Adrenal gland (tissue), 12 donors: ENCODE measurements around the gene CCT4. TPM values are rescaled to one million over a fixed set of nuclear protein-coding genes. Genes with fewer than 3 reads are reported as not detected.

ENCODE experiments used
- DNase-seq, 7 donors: peaks; one replicate each; pipeline ENCODE4 v3.0.0-alpha.2; 2019 to 2020
- H3K27ac ChIP-seq, 5 donors: fragments of 200-600 bp; sonication (generic) in 4 of 5; 1 replicate in 3 of 5; 2 replicates in 2 of 5; pipeline versions ENCODE4 v1.5.1 to v1.8.0; 2016 to 2020; ENCODE audit warnings: mild to moderate bottlenecking in 1 of 5
- H3K27me3 ChIP-seq: fragments of 200-600 bp; 2 replicates; pipeline ENCODE4 v1.8.0; 2021
- H3K36me3 ChIP-seq, 2 donors: fragments of 200-600 bp; replicated peaks in 1 of 2; 1 replicate in 1 of 2; 2 replicates in 1 of 2; pipeline versions ENCODE4 v1.5.1 to v1.8.0; 2018 to 2022
- H3K4me1 ChIP-seq, 2 donors: fragments of 200-600 bp; replicated peaks in 1 of 2; 1 replicate in 1 of 2; 2 replicates in 1 of 2; pipeline versions ENCODE4 v1.5.1 to v1.8.0; 2018 to 2021
- H3K4me3 ChIP-seq, 4 donors: fragments of 200-600 bp; sonication (generic) in 3 of 4; one replicate each; pipeline ENCODE4 v1.5.1; 2016 to 2018
- H3K9me3 ChIP-seq, 3 donors: fragments of 200-600 bp; sonication (generic) in 1 of 3; replicated peaks in 1 of 3; 1 replicate in 2 of 3; 2 replicates in 1 of 3; pipeline versions ENCODE4 v1.5.1 to v1.8.0; 2016 to 2021
- POLR2A ChIP-seq, 2 donors: fragments of 450-650 bp; IDR thresholded peaks; one replicate each; pipeline ENCODE4 v1.6.1; 2017; ENCODE audit warnings: antibody characterized with exemption in 2 of 2, mild to moderate bottlenecking in 2 of 2, moderate library complexity in 1 of 2
- WGBS, 4 donors: extraction: QIAGEN DNeasy Blood & Tissue Kit in 2 of 4; methylation state at CpG; one replicate each; pipeline versions ENCODE4 v1.1.5 to v1.1.7; 2013 to 2017; 5-methylcytosine and 5-hydroxymethylcytosine counted together
- intact Hi-C, 2 donors: fragments of 100-400 bp; cut with DNase I; formaldehyde crosslinking; loops; one replicate each; pipeline versions ENCODE4 v1.14.1 to v1.15.0; 2022 to 2023
- polyA plus RNA-seq, 3 donors: library from polyadenylated mRNA; stranded (reverse); fragments of 200-250 nt in 2 of 3; fragments of 350-450 nt in 1 of 3; fragmentation: Illumina TruSeq in 1 of 3; extraction: RNeasy Lipid Tissue Mini Kit (QIAGEN cat#74804) in 1 of 3; gene quantifications; one replicate each; pipeline ENCODE4 v1.2.3, GENCODE V29; 2013 to 2014
- small RNA-seq, 2 donors: library from RNA; depleted of rRNA; stranded (forward); fragments of <200 nt; gene quantifications; one replicate each; pipeline ENCODE3, GENCODE V24; 2016
- total RNA-seq, 9 donors: library from RNA; depleted of rRNA in 4 of 9; stranded (reverse); fragments of >200 nt in 4 of 9; fragments of 120-200 nt in 1 of 9; fragmentation: NEBNext Ultra II Directional in 1 of 9; extraction: Animal tissue kit (Norgen Biotek cat#: 25700) in 1 of 9; gene quantifications; one replicate each; pipeline versions ENCODE4 v1.1.0 to v1.2.4, GENCODE V29; 2013 to 2023
- TF ChIP-seq, protein P1 (sequence below), 6 experiments: fragments of 450-650 bp in 4 of 6; fragments of 200-600 bp in 2 of 6; sonication (generic) in 1 of 6; IDR thresholded peaks; 1 replicate in 5 of 6; 2 replicates in 1 of 6; pipeline versions ENCODE4 v1.5.1 to v1.8.0; 2016 to 2021; ENCODE audit warnings: antibody characterized with exemption in 6 of 6, mild to moderate bottlenecking in 2 of 6, moderate library complexity in 1 of 6
- donor health status: healthy with polysubstance abuse.
- donor health status: Bipolar disorder and iron deficiency.
- donor health status: DM: yes; HTN: yes; CAD: no.
- donor health status: DM: no; HTN: no; CAD: no.
- donor health status: DM: no; HTN: no; CAD: no.
- donor health status: DM: yes; HTN: yes; CAD: no.

CCT4 gene
- total and polyA plus RNA-seq, 12 donors = 28.5 to 183 (median 106) TPM

GRCh38 chr2:61832183-61832841, 56.1 kb downstream of the CCT4 start:
- no peak overlapping the region for H3K4me3 ChIP-seq
- H3K9me3 ChIP-seq = no peaks in the 10 kb centered on the region
- no peaks in the 10 kb centered on the region for H3K36me3 ChIP-seq
- intact Hi-C loops = no loop called here
- TF ChIP-seq POLR2A (IDR thresholded peaks at IDR 0.05) = no peak
- TF ChIP-seq, protein P1, sequence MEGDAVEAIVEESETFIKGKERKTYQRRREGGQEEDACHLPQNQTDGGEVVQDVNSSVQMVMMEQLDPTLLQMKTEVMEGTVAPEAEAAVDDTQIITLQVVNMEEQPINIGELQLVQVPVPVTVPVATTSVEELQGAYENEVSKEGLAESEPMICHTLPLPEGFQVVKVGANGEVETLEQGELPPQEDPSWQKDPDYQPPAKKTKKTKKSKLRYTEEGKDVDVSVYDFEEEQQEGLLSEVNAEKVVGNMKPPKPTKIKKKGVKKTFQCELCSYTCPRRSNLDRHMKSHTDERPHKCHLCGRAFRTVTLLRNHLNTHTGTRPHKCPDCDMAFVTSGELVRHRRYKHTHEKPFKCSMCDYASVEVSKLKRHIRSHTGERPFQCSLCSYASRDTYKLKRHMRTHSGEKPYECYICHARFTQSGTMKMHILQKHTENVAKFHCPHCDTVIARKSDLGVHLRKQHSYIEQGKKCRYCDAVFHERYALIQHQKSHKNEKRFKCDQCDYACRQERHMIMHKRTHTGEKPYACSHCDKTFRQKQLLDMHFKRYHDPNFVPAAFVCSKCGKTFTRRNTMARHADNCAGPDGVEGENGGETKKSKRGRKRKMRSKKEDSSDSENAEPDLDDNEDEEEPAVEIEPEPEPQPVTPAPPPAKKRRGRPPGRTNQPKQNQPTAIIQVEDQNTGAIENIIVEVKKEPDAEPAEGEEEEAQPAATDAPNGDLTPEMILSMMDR (IDR thresholded peaks at IDR 0.05) = no peak
- 81 to 89% (median 87%) methylated on average over 9 to 11 of the region's 11 CpGs for WGBS, 4 donors
- no peaks in the 10 kb centered on the region for H3K27me3 ChIP-seq
- H3K4me1 ChIP-seq = no peaks in the 10 kb centered on the region
- no peak overlapping the region for H3K27ac ChIP-seq
- no peak for DNase-seq

- no peaks in the 10 kb centered on the region for H3K36me3 ChIP-seq
- no peaks in the 10 kb centered on the region for H3K9me3 ChIP-seq
- no peak overlapping the region for H3K27ac ChIP-seq
- H3K27me3 ChIP-seq = no peaks in the 10 kb centered on the region
- H3K4me1 ChIP-seq = no peaks in the 10 kb centered on the region
- intact Hi-C loops = no loop called here
- no peak overlapping the region for H3K4me3 ChIP-seq
- TF ChIP-seq, protein P1 (IDR thresholded peaks at IDR 0.05) = no peak
- no peak for TF ChIP-seq POLR2A (IDR thresholded peaks at IDR 0.05)
- WGBS, 4 donors = 87 to 90% (median 87%) methylated on average over 2 of the region's 2 CpGs
- DNase-seq = no peak
Measured at GRCh38 chr2:61822255-61822654, 66.2 kb downstream of the CCT4 start.

Small RNA genes lying within 50 kb of the gene (small RNA-seq; reads per million reads assigned to genes)
- 0 reads per million in 2 donors for gene RF00019

Other genes starting within 250 kb of the CCT4 start
- gene FAM161A, start 34.6 kb downstream of the CCT4 start, total RNA-seq = 1 to 10 TPM in 8 of 9 donors, under 1 TPM in 1; 0.87 to 4.7 (median 1.6) TPM
- gene FAM161A, start 34.6 kb downstream of the CCT4 start, polyA plus RNA-seq = 1 to 10 TPM; 1.5 to 3.1 (median 2.2) TPM
- 10 to 100 TPM; 42.0 to 89.9 (median 54.6) TPM for gene COMMD1, start 17.0 kb upstream of the CCT4 start, total RNA-seq
- 10 to 100 TPM; 35.5 to 58.9 (median 57.7) TPM for gene COMMD1, start 17.0 kb upstream of the CCT4 start, polyA plus RNA-seq